ENCODE measurements around the gene TEF. TPM values are rescaled to one million over a fixed set of nuclear protein-coding genes. Genes with fewer than 3 reads are reported as not detected.

TEF gene
- total RNA-seq, 1 donor from 2014 or later: 13.6 TPM

DNA sequence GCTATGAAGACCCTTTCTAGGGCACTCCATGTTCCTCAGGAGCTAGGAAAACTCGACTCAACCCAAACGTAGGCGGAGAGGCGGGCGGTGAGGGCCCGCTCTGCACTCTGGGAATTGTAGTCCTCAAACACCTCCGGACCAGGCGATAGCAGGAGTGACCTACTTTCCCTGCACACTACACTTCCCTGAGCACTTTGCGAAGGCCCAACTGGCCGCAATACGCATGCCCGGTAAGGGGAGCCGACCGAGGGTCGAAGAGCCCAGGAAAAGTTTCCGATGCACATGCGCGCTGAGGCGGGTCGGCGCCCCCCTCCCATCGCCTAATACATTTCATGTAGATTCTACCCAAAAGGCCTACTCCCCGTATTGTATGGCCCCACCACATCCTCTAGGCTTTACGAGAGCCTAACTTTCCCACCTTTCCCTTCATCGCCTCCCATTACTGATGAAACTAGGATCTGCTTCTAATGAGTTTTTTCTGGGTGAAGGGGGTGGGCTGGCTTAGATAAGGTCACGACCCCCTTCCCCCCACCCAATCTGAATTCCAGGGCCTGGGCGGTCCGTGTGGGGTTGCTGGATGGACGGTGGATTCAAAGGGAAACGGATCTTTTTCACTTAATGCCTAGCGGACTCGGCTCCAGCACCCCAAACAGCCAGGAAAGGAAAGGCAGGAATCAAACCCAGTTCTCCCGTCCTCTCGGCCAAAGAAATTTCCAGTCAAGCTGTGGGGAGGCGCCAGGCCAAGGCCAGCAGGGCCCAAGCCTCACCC lies 62.8 kb downstream of the TEF start:
- H3K27ac Mint-ChIP-seq (ENCODE audit: unreplicated experiment): peak overlapping the region; percentile 96
- peaks cover 4% of the 10 kb centered on the region for H3K36me3 Mint-ChIP-seq (ENCODE audit: low read depth)
- TF ChIP-seq, protein P1, sequence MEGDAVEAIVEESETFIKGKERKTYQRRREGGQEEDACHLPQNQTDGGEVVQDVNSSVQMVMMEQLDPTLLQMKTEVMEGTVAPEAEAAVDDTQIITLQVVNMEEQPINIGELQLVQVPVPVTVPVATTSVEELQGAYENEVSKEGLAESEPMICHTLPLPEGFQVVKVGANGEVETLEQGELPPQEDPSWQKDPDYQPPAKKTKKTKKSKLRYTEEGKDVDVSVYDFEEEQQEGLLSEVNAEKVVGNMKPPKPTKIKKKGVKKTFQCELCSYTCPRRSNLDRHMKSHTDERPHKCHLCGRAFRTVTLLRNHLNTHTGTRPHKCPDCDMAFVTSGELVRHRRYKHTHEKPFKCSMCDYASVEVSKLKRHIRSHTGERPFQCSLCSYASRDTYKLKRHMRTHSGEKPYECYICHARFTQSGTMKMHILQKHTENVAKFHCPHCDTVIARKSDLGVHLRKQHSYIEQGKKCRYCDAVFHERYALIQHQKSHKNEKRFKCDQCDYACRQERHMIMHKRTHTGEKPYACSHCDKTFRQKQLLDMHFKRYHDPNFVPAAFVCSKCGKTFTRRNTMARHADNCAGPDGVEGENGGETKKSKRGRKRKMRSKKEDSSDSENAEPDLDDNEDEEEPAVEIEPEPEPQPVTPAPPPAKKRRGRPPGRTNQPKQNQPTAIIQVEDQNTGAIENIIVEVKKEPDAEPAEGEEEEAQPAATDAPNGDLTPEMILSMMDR (conservative IDR thresholded peaks at IDR 0.05): no peak
- H3K27me3 Mint-ChIP-seq (ENCODE audit: low read depth): peaks cover 26% of the 10 kb centered on the region
- H3K9me3 Mint-ChIP-seq: no peaks in the 10 kb centered on the region
- peak; percentile 91 for DNase-seq (ENCODE audit: low read depth, low spot score)
- peak overlapping the region; percentile 98 for H3K4me3 Mint-ChIP-seq
- peaks cover 44% of the 10 kb centered on the region for H3K4me1 Mint-ChIP-seq

DNA sequence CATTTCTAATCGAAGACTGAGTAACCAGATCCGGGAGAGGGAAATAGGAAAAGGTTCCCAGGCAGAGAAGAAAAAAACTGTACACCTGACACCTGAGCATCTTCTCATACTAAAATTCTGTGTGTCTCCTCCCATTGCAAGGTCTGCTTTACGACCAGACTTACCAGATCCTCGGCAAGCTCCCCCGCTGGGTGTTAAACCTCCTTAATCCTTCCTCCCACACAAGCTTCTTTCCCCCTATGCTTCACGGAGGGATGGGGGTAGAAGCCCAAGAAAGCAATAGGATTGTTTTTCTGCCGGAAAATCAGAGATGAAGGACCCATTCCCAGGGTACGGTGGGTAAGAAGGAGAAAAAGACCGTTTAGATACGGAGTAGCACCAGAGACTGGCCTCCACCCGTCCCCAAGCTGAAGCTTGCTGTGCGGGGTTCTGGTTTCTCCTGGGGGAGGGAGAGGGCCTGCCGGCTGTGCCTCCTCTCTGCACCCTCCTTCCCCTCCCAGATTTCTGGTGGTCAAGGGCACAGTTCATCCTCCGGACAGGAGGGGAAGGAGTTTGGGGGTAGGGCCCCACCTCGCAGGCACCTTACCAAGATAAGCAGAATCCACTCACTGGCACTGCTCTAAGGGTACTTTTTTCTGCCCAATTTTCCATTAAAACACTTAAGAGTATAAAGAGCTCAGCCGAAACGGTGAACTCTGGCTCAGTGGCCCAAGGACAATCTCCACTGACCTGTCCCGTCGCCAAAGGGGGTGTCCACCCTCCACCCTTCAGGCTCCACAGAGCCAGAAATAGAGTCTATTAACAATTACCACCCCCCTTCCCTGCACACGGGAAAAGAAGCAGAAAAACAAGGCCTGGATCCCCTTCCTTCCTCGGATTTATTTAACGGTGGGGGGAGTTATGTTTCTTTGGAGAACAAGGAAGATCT lies 63.7 kb downstream of the TEF start:
- TF ChIP-seq, protein P1 (conservative IDR thresholded peaks at IDR 0.05): no peak
- DNase-seq (ENCODE audit: low read depth, low spot score): no peak
- Mint-ChIP-seq H3K4me3 (peak overlapping the region; percentile 98), H3K27ac (ENCODE audit: unreplicated experiment) (peak overlapping the region; percentile 96), H3K9me3 (no peaks in the 10 kb centered on the region), H3K27me3 (ENCODE audit: low read depth) (peaks cover 26% of the 10 kb centered on the region), H3K36me3 (ENCODE audit: low read depth) (peaks cover 4% of the 10 kb centered on the region), H3K4me1 (peaks cover 44% of the 10 kb centered on the region)

DNA sequence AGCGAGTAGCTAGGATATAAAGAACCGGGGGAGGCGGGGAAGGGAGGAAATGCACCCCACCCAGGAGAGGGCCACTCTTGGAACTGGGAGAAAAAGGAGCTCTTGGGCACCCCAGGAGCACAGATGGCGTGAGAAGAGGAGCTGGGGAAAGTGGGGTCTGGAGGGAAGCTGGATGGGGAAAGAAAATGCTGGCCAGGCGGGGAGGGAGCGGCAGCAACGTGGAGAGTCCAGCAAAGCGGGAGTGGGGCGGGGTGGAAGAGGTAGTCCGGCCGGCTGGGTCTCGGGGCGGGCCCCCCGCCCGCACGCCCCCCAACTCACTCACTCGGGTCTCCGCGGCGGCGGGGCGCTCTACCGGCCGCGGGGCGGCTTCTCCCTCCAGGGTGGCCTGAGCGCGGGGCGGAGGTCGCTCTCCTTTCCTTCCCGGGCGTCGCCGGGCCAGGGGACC lies 64.3 kb downstream of the TEF start:
- no peak for DNase-seq (ENCODE audit: low read depth, low spot score)
- Mint-ChIP-seq H3K9me3 (no peaks in the 10 kb centered on the region), H3K4me3 (peak overlapping the region; percentile 98), H3K27me3 (ENCODE audit: low read depth) (peaks cover 26% of the 10 kb centered on the region), H3K27ac (ENCODE audit: unreplicated experiment) (peak overlapping the region; percentile 96), H3K36me3 (ENCODE audit: low read depth) (peaks cover 4% of the 10 kb centered on the region), H3K4me1 (peaks cover 44% of the 10 kb centered on the region)
- TF ChIP-seq, protein P1 (conservative IDR thresholded peaks at IDR 0.05): no peak

DNA sequence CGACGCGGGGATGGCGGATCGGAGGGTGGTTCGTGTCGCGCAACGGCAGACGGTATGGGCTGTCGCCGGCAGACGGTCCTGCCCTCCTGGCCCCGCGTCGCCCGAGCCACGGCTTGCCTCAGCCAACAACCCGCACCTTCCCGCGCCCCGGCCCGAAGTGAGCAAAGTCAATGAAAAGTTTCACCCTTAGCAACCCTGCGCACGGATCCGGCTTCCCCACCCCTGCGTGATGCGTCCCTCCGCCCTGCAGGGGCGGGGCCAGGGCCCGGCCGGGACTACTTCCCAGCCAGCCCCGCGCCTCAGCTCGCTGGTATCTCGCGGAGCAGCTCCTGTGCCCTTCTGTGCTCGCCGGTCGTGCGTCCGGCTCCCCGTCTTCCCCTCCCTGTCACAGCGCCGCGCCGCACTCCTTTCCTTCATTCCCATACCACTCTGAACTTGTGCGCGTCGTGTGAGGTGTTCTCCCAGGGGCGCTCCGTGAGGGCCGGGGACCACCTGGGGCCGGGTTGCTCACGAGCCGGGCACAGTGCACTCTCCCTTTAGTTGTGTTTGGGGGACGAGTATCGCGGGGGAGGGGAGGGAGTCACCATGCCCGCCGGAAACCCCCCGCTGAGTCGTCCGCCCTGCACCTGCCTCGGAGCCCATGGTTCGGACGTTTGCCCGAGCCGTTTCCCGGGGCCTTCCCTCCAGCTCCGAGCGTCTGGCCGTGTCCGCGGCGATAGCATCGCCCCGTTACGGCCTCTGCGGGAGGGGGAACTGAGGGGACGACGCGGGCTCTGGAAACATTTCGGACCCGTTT lies 65.1 kb downstream of the TEF start, which contains the start of gene TOB2:
Gene TOB2 (minus strand): TSS at position 163 of the 796 bp plus-strand sequence. CDS start 9,456 bp downstream, outside the sequence.
- Mint-ChIP-seq H3K36me3 (ENCODE audit: low read depth) (peaks cover 4% of the 10 kb centered on the region), H3K27me3 (ENCODE audit: low read depth) (peaks cover 26% of the 10 kb centered on the region), H3K4me3 (peak within 1 kb of the TSS; percentile 98), H3K4me1 (peaks cover 47% of the 10 kb centered on the region), H3K9me3 (no peaks in the 10 kb centered on the region), H3K27ac (ENCODE audit: unreplicated experiment) (peak within 1 kb of the TSS; percentile 99)
- TF ChIP-seq, protein P1 (conservative IDR thresholded peaks at IDR 0.05): no peak
- DNase-seq (ENCODE audit: low read depth, low spot score): peak; percentile 96

Data from neural crest cell (in vitro differentiated cells).